ENCODE data around the gene KCNMB2. TPM values are rescaled to one million over a fixed set of nuclear protein-coding genes. Genes with fewer than 3 reads are reported as not detected.

The KCNMB2 gene
- total and polyA plus RNA-seq, 3 donors from 2014 or later = 2.6 TPM; not detected in 2

GRCh38 chr3:178868681-178869080 is 332.4 kb downstream of the KCNMB2 start:
- 16 to 20% methylated on average over 2 of the region's 2 CpGs for WGBS, 2 donors
- no peak overlapping the region for H3K4me3 ChIP-seq
- no peaks in the 10 kb centered on the region for H3K27me3 ChIP-seq
- no peaks in the 10 kb centered on the region for H3K36me3 ChIP-seq (ENCODE audit: low read depth, missing control alignments)
- H3K9me3 ChIP-seq = no peaks in the 10 kb centered on the region
- DNase-seq = no peak
- no peak for TF ChIP-seq POLR2A (IDR thresholded peaks at IDR 0.05)
- TF ChIP-seq, protein P1, sequence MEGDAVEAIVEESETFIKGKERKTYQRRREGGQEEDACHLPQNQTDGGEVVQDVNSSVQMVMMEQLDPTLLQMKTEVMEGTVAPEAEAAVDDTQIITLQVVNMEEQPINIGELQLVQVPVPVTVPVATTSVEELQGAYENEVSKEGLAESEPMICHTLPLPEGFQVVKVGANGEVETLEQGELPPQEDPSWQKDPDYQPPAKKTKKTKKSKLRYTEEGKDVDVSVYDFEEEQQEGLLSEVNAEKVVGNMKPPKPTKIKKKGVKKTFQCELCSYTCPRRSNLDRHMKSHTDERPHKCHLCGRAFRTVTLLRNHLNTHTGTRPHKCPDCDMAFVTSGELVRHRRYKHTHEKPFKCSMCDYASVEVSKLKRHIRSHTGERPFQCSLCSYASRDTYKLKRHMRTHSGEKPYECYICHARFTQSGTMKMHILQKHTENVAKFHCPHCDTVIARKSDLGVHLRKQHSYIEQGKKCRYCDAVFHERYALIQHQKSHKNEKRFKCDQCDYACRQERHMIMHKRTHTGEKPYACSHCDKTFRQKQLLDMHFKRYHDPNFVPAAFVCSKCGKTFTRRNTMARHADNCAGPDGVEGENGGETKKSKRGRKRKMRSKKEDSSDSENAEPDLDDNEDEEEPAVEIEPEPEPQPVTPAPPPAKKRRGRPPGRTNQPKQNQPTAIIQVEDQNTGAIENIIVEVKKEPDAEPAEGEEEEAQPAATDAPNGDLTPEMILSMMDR (IDR thresholded peaks at IDR 0.05) = no peak
- intact Hi-C loops (cut with DNase I; ENCODE audit: low total_unique reads) = no loop called here
- peaks cover 14% of the 10 kb centered on the region for H3K4me1 ChIP-seq
- no peak overlapping the region for H3K27ac ChIP-seq

DNA sequence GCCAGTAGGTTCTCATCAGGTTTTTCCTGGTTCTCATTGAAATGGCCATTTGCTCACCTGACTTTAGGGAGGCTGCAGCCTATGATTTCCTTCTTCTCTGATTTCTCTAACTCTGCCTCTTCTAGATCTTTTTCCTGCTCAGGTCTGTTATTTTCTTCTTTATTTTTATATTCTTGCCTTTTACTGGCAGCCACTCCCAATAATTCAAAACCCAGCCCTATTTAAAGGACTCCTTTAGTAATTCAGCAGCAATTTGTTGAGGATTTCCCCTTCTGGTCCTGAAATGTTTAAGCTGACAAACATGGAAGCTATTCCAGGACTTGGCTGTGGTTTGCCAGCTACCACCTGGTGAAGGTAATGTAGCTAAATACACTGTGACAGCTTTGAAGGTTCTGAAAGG is 333.8 kb downstream of the KCNMB2 start:
- H3K36me3 ChIP-seq (ENCODE audit: low read depth, missing control alignments) = no peaks in the 10 kb centered on the region
- intact Hi-C loops (cut with DNase I; ENCODE audit: low total_unique reads) = no loop called here
- no peak overlapping the region for H3K27ac ChIP-seq
- H3K4me1 ChIP-seq = peaks cover 14% of the 10 kb centered on the region
- H3K4me3 ChIP-seq = no peak overlapping the region
- no peaks in the 10 kb centered on the region for H3K9me3 ChIP-seq
- TF ChIP-seq POLR2A (IDR thresholded peaks at IDR 0.05) = no peak
- TF ChIP-seq, protein P1 (IDR thresholded peaks at IDR 0.05) = no peak
- no peaks in the 10 kb centered on the region for H3K27me3 ChIP-seq
- DNase-seq = no peak

GRCh38 chr3:178875157-178875556 is 338.9 kb downstream of the KCNMB2 start:
- Histone ChIP-seq H3K27me3 (no peaks in the 10 kb centered on the region), H3K4me3 (no peak overlapping the region), H3K9me3 (no peaks in the 10 kb centered on the region), H3K36me3 (ENCODE audit: low read depth, missing control alignments) (no peaks in the 10 kb centered on the region), H3K4me1 (peaks cover 2% of the 10 kb centered on the region), H3K27ac (no peak overlapping the region)
- DNase-seq = no peak
- no peak for TF ChIP-seq POLR2A (IDR thresholded peaks at IDR 0.05)
- TF ChIP-seq, protein P1 (IDR thresholded peaks at IDR 0.05) = no peak
- intact Hi-C loops (cut with DNase I; ENCODE audit: low total_unique reads) = no loop called here
- WGBS, 2 donors = 92 to 95% methylated on average over 1 of the region's 1 CpG

- H3K4me3 ChIP-seq = no peak overlapping the region
- H3K27me3 ChIP-seq = no peaks in the 10 kb centered on the region
- H3K36me3 ChIP-seq (ENCODE audit: low read depth, missing control alignments) = no peaks in the 10 kb centered on the region
- intact Hi-C loops (cut with DNase I; ENCODE audit: low total_unique reads) = no loop called here
- H3K9me3 ChIP-seq = no peaks in the 10 kb centered on the region
- no peak for DNase-seq
- H3K27ac ChIP-seq = no peak overlapping the region
- H3K4me1 ChIP-seq = peaks cover 2% of the 10 kb centered on the region
- TF ChIP-seq, protein P1 (IDR thresholded peaks at IDR 0.05) = no peak
- no peak for TF ChIP-seq POLR2A (IDR thresholded peaks at IDR 0.05)
- 75 to 81% methylated on average over 5 of the region's 5 CpGs for WGBS, 2 donors
Measured at GRCh38 chr3:178875836-178876235, 339.6 kb downstream of the KCNMB2 start.

GRCh38 chr3:178880274-178880673 is 344.0 kb downstream of the KCNMB2 start:
- intact Hi-C loops (cut with DNase I; ENCODE audit: low total_unique reads) = no loop called here
- Histone ChIP-seq H3K36me3 (ENCODE audit: low read depth, missing control alignments) (no peaks in the 10 kb centered on the region), H3K9me3 (no peaks in the 10 kb centered on the region), H3K4me1 (no peaks in the 10 kb centered on the region), H3K4me3 (no peak overlapping the region), H3K27me3 (no peaks in the 10 kb centered on the region), H3K27ac (no peak overlapping the region)
- WGBS, 2 donors = 73 to 86% methylated on average over 1 of the region's 1 CpG
- TF ChIP-seq POLR2A (IDR thresholded peaks at IDR 0.05) = no peak
- TF ChIP-seq, protein P1 (IDR thresholded peaks at IDR 0.05) = no peak
- DNase-seq = no peak
